ENCODE data around the gene GRSF1. TPM values are rescaled to one million over a fixed set of nuclear protein-coding genes. Genes with fewer than 3 reads are reported as not detected.
"Not testable (repeated sequence)": the region's sequence is repeated elsewhere in the genome, so short reads cannot be mapped to it uniquely, and the experiment has no call there.

GRSF1 gene
- total RNA-seq, 1 donor from 2014 or later = 105 TPM

GRCh38 chr4:70772929-70773555 is 66.6 kb downstream of the GRSF1 start:
- ATAC-seq = no peak
- DNase-seq = no peak
- intact Hi-C loops (cut with micrococcal nuclease) = no loop called here

DNA sequence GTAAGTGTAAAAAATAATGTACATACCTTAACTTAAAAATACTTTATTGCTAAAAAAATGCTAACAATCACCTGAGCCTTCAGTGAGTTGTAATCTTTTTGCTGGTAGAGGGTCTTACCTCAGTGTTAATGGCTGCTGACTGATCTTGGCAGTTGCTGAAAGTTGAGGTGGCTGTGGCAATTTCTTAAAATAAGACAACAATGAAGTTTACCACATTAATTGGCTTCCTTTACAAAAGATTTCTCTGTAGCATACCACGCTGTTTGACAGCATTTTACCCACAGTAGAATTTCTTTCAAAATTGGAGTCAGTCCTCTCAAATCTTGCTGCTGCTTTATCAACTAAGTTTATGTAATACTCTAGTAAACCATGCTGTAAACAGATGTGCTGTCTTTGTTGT is 70.3 kb downstream of the GRSF1 start:
- intact Hi-C loops (cut with micrococcal nuclease); ATAC-seq; DNase-seq: not testable (repeated sequence)

DNA sequence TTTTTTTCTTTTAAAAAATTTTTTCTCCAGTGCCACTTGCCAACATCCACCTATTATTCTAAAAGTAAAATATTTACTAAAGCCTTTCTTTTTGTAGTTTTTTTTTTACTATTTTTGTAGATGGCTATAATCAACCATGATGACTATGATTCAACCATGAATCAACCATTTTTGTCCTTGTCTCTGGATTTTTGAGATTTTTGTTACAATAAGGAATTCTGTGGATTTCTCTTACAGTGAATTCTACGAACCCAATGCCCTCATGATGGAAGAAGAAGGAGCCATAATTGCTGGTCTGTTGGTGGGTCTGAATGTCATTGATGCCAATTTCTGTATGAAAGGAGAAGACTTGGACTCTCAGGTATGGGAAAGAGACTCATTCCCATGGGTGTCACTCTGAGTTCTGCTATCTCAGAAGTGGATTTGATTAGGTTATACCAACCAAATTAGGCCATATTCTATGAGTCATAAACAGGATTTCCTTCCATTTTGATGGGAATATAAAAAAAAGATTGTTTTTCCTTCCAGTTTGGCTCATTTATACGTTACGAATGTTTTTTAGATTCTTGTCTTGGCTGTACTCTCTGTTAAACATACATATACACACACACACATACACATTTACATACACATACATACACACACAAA is 71.3 kb downstream of the GRSF1 start:
- intact Hi-C loops (cut with micrococcal nuclease) = no loop called here
- DNase-seq (no peak), ATAC-seq (no peak)

Other genes with a start within 250 kb of the GRSF1 start
- gene AMBN, start 247.6 kb downstream of the GRSF1 start, total RNA-seq = not detected
- gene ENAM, start 211.1 kb downstream of the GRSF1 start, total RNA-seq = 1.9 TPM
- 7.0 TPM for gene JCHAIN, start 173.4 kb downstream of the GRSF1 start, total RNA-seq
- gene UTP3, start 151.4 kb downstream of the GRSF1 start, total RNA-seq = 14.2 TPM
- 22.1 TPM for gene RUFY3, start 117.9 kb downstream of the GRSF1 start, total RNA-seq
- 18.4 TPM for gene MOB1B, start 62.5 kb upstream of the GRSF1 start, total RNA-seq
- gene DCK, start 153.8 kb upstream of the GRSF1 start, total RNA-seq = 6.6 TPM

Data from left ventricle myocardium superior (tissue), 1 donor.